ENCODE data around the gene GPR83.

DNA sequence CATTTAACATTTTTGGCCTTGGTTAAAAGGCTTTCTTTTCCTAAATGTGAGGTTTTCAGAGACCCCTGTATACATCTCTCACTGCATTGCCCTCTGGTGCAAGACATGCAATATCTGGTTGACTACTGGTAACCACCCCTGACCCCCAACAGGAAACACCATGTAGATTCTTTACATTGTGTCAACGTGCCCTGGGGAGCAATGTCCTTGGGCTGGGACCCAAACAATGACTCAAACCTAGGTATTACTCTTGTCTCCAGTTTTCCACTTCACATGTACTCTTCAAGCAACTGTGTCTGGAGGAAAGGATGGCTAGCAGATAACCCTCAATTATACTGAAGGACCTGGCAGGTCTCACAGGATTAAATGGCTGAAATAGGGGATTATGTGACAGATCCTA is 1.1 kb upstream of the GPR83 start:
- TF ChIP-seq, protein P1, sequence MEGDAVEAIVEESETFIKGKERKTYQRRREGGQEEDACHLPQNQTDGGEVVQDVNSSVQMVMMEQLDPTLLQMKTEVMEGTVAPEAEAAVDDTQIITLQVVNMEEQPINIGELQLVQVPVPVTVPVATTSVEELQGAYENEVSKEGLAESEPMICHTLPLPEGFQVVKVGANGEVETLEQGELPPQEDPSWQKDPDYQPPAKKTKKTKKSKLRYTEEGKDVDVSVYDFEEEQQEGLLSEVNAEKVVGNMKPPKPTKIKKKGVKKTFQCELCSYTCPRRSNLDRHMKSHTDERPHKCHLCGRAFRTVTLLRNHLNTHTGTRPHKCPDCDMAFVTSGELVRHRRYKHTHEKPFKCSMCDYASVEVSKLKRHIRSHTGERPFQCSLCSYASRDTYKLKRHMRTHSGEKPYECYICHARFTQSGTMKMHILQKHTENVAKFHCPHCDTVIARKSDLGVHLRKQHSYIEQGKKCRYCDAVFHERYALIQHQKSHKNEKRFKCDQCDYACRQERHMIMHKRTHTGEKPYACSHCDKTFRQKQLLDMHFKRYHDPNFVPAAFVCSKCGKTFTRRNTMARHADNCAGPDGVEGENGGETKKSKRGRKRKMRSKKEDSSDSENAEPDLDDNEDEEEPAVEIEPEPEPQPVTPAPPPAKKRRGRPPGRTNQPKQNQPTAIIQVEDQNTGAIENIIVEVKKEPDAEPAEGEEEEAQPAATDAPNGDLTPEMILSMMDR (IDR thresholded peaks at IDR 0.05): no peak
- no peak for TF ChIP-seq TEAD4 (IDR thresholded peaks at IDR 0.05; ENCODE audit: borderline replicate concordance, insufficient read depth)
- TF ChIP-seq GABPA (IDR thresholded peaks at IDR 0.05; ENCODE audit: low read depth): no peak

All from SK-N-SH (cell line).